SU-DHL-6 (cell line): ENCODE data around the gene PECR.

Source experiments
- H2AFZ ChIP-seq: fragments of 200-600 bp; sonication (generic); 2 replicates; pipeline ENCODE4 v1.6.1; 2014; ENCODE audit warnings: low read depth, mild to moderate bottlenecking, moderate library complexity, mixed read lengths, antibody characterized with exemption, low read length; ENCODE audit not compliant: severe bottlenecking
- H3F3A ChIP-seq: fragments of 200-600 bp; shearing (Covaris generic); 2 replicates; pipeline ENCODE4 v1.6.0; 2016; ENCODE audit warnings: antibody characterized with exemption, mild to moderate bottlenecking; ENCODE audit not compliant: insufficient read depth
- H3K27ac ChIP-seq: fragments of 200-600 bp; sonication (generic); 2 replicates; pipeline ENCODE4 v1.5.1; 2016; ENCODE audit warnings: low read depth, mild to moderate bottlenecking, low read length, moderate library complexity, mixed read lengths
- H3K27me3 ChIP-seq: fragments of 200-600 bp; sonication (generic), shearing (Covaris generic); 2 replicates; pipeline ENCODE4 v1.6.0; 2014; ENCODE audit warnings: mild to moderate bottlenecking, low read length
- H3K36me3 ChIP-seq: fragments of 200-600 bp; sonication (generic); 2 replicates; pipeline ENCODE4 v1.6.1; 2014; ENCODE audit warnings: mild to moderate bottlenecking, low read length, mixed read lengths
- H3K4me2 ChIP-seq: fragments of 300-600, 200-600 bp; shearing (Covaris generic), sonication (generic); 2 replicates; pipeline ENCODE4 v1.6.0; 2014; ENCODE audit warnings: low read length, low read depth, mild to moderate bottlenecking; ENCODE audit not compliant: poor library complexity, severe bottlenecking
- H3K4me3 ChIP-seq: fragments of 200-600 bp; sonication (generic); 2 replicates; pipeline ENCODE4 v1.5.1; 2014; ENCODE audit warnings: antibody characterized with exemption, low read length, mild to moderate bottlenecking, mixed read lengths; ENCODE audit not compliant: insufficient read depth, poor library complexity, severe bottlenecking
- H3K79me2 ChIP-seq: fragments of 200-600 bp; sonication (generic); 2 replicates; pipeline ENCODE4 v1.6.1; 2014; ENCODE audit warnings: mild to moderate bottlenecking, low read length, moderate library complexity; ENCODE audit not compliant: insufficient read depth
- H3K9ac ChIP-seq: fragments of 200-600 bp; sonication (generic); 2 replicates; pipeline ENCODE4 v1.7.0; 2014; ENCODE audit warnings: mild to moderate bottlenecking, low read length
- H3K9me2 ChIP-seq: fragments of 200-600 bp; sonication (generic); replicated peaks from 2 replicates; pipeline ENCODE4 v1.6.1; 2014; ENCODE audit warnings: low read length; ENCODE audit not compliant: insufficient read depth
- H3K9me3 ChIP-seq: fragments of 200-600 bp; sonication (generic); 2 replicates; pipeline ENCODE4 v1.6.1; 2014; ENCODE audit warnings: low read length, mixed read lengths; ENCODE audit not compliant: insufficient read depth
- H4K20me1 ChIP-seq: fragments of 200-600 bp; sonication (generic); 2 replicates; pipeline ENCODE4 v1.6.1; 2014; ENCODE audit warnings: low read depth, mild to moderate bottlenecking, antibody characterized with exemption, low read length, moderate library complexity, mixed read lengths
- CTCF ChIP-seq: fragments of 200-600 bp; sonication (generic); IDR thresholded peaks from one replicate; pipeline ENCODE4 v1.5.1; 2017; ENCODE audit warnings: antibody characterized with exemption, mild to moderate bottlenecking, low read length, moderate library complexity; ENCODE audit not compliant: insufficient read depth, poor library complexity, severe bottlenecking
- EZH2phosphoT487 ChIP-seq: fragments of 200-600 bp; sonication (generic), shearing (Covaris generic); conservative IDR thresholded peaks from 2 replicates; pipeline ENCODE4 v1.6.1; 2018; ENCODE audit warnings: mild to moderate bottlenecking, antibody characterized with exemption, low read length, moderate library complexity, mixed read lengths

The PECR gene

DNA sequence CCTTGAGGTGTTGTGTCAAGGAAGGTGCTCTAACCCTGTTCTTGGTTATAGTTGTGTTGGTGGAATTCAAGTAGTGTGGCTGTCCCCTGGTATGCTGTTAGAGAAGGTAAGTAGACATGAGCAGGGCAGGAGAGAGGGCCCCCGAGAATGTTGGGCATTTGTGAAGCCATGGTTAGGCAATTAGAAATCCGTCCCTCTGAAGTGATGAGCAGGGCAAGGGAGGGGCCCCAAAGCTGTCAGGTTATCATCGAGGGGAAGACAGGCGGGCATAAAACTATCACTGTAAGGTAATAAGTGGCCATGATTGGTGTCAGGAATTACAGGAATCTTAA, 32.7 kb upstream of the PECR start:
- peaks cover 41% of the 10 kb centered on the region for H3F3A ChIP-seq
- H3K27me3 ChIP-seq = no peaks in the 10 kb centered on the region
- no peak overlapping the region for H2AFZ ChIP-seq
- no peak overlapping the region for H3K9ac ChIP-seq
- peaks cover 62% of the 10 kb centered on the region for H4K20me1 ChIP-seq
- H3K79me2 ChIP-seq = peaks cover 100% of the 10 kb centered on the region
- no peak overlapping the region for H3K4me3 ChIP-seq
- no peaks in the 10 kb centered on the region for H3K9me2 ChIP-seq
- H3K4me2 ChIP-seq = peak overlapping the region; percentile 38
- H3K9me3 ChIP-seq = no peaks in the 10 kb centered on the region
- no peak for TF ChIP-seq CTCF
- TF ChIP-seq EZH2phosphoT487 = no peak
- H3K27ac ChIP-seq = 0 out of 2 replicates have a peak overlapping the region, but pooled peaks have one; percentile 7
- peaks cover 79% of the 10 kb centered on the region for H3K36me3 ChIP-seq

- Histone ChIP-seq H3F3A (peaks cover 44% of the 10 kb centered on the region), H3K4me2 (peak overlapping the region; percentile 38), H3K27ac (no peak overlapping the region), H3K36me3 (peaks cover 71% of the 10 kb centered on the region), H3K79me2 (peaks cover 94% of the 10 kb centered on the region), H3K4me3 (no peak overlapping the region), H3K9me3 (no peaks in the 10 kb centered on the region), H3K27me3 (no peaks in the 10 kb centered on the region), H2AFZ (no peak overlapping the region), H3K9me2 (no peaks in the 10 kb centered on the region), H3K9ac (no peak overlapping the region), H4K20me1 (peaks cover 54% of the 10 kb centered on the region)
- TF ChIP-seq EZH2phosphoT487 (no peak), CTCF (no peak)
Measured at GRCh38 chr2:216113572-216113971, 32.0 kb upstream of the PECR start.

GRCh38 chr2:216112926-216113325, 31.3 kb upstream of the PECR start:
- H4K20me1 ChIP-seq = peaks cover 49% of the 10 kb centered on the region
- no peak overlapping the region for H2AFZ ChIP-seq
- no peak overlapping the region for H3K4me3 ChIP-seq
- H3K9me2 ChIP-seq = no peaks in the 10 kb centered on the region
- peaks cover 88% of the 10 kb centered on the region for H3K79me2 ChIP-seq
- H3K27ac ChIP-seq = no peak overlapping the region
- TF ChIP-seq EZH2phosphoT487 = no peak
- no peak for TF ChIP-seq CTCF
- H3K9me3 ChIP-seq = no peaks in the 10 kb centered on the region
- no peak overlapping the region for H3K9ac ChIP-seq
- no peaks in the 10 kb centered on the region for H3K27me3 ChIP-seq
- H3F3A ChIP-seq = peaks cover 48% of the 10 kb centered on the region
- peak overlapping the region; percentile 96 for H3K4me2 ChIP-seq
- H3K36me3 ChIP-seq = peaks cover 67% of the 10 kb centered on the region

DNA sequence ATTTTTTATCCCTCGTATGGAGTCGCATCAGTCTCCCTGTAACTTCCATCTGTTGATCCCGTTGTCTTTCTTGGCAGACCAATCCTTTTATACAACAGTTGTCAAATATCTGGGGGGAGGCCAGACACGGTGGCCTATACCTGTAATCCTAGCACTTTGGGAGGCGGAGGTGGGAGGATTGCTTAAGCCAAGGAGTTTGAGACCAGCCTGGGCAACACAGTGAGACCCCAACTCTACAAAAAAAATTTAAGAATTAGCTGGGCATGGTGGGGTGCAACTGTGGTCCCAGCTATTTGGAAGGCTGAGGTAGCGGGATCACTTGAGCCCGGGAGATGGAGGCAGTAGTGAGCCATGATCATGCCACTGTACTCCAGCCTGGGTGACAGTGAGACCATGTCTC, 29.5 kb upstream of the PECR start:
- TF ChIP-seq CTCF (no peak), EZH2phosphoT487 (no peak)
- Histone ChIP-seq H3K36me3 (peaks cover 50% of the 10 kb centered on the region), H2AFZ (no peak overlapping the region)

More for the DNA sequence above, 29.5 kb upstream of the PECR start:
- Histone ChIP-seq H3K9me3 (no peaks in the 10 kb centered on the region), H3K9me2 (no peaks in the 10 kb centered on the region), H4K20me1 (peaks cover 33% of the 10 kb centered on the region), H3K79me2 (peaks cover 70% of the 10 kb centered on the region), H3K27ac (no peak overlapping the region), H3K4me2 (peak overlapping the region; percentile 96), H3K9ac (peak overlapping the region; percentile 98; the same call in 1 of the 2 replicates), H3K27me3 (no peaks in the 10 kb centered on the region), H3K4me3 (peak overlapping the region; percentile 97), H3F3A (peaks cover 50% of the 10 kb centered on the region)
